GM12801 (cell line): ENCODE data around the gene ZNF536.

Experiments
- CTCF ChIP-seq: IDR thresholded peaks from one replicate; pipeline ENCODE4 v1.5.1; 2011; ENCODE audit warnings: control low read depth; ENCODE audit not compliant: insufficient read length; ENCODE audit errors: extremely low read depth

The ZNF536 gene

DNA sequence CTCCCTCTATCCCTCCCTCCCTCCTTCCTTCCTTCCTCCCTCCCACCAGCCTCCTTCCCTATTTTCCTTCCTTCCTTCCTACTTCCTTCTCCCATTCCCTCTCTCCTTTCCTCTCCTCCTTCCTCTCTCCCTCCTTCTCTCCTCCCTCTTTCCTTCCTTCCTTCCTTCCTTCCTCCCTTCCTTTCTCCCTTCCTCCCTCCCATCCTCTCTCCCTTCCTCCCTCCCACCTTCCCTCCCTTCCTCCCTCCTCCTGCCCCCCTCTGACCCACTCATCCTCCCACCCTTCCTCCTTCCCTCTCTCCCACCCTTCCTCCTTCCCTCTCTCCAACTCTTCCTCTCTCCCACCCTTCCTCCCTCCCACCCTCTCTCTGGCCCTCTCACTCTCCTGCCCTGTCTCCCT is 132.1 kb downstream of the ZNF536 start:
- no peak for TF ChIP-seq CTCF

DNA sequence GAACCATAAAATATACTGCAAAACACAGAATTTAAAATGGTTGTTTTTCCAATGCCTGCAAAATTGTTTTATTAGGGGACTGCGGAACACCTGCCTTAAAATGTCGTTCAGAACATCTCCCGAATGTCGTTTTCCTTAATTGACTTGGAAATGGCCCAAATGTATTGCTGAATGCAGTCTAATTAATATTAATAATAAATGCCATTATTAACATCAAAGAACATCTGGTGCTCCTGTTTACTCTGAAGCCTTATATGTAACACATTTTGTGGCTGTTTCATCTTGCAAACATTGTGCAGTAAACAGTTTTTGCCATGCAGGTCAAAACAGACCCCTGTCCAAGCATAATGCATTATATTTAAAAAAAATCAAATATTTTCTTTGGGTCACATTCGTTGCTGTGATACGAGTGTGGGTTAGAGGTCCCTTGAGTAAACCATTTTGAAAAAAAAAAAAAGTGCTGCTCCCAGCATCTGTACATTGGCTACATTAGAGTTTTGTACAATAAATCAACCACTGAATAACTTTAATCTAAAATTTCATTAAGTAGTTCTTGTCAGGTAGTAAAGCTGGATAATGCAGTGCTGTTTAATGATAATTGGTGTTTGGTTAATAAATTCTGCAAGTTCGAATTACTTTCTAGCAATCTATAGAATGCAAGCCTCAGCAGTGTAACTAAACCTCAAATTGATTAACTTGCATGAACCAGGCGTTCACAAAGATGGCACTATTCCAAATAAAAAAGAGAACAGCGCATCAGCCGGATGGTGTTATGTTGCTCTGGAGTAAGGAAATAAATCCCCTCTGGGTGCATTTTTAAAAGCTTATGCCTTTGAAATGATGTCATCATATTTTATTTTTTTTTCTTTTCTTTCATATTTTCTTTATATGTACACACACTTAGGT is 140.2 kb downstream of the ZNF536 start:
- TF ChIP-seq CTCF = no peak

GRCh38 chr19:30513082-30513411 is 140.9 kb downstream of the ZNF536 start:
- no peak for TF ChIP-seq CTCF

DNA sequence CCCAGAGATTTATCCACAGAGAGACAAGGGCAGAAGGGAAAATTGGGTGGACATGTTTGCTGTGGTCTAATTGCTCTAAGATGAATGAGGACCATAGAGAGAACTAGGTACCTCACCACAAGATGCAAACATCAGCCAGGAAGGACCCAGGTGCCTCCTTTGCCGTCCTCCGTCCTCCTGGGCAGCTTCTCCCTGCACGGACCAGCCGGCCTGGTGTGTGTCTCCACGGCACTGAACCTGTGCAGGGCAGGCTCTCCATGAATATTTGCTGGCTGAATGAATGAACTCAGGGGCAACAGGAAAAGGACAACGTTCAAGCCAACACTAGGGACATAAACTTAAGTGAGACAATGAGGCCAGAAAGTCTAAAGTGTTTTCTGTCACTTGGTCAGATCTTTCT is 143.9 kb downstream of the ZNF536 start:
- TF ChIP-seq CTCF = no peak

- TF ChIP-seq CTCF = no peak
These were observed 144.3 kb downstream of the ZNF536 start for GRCh38 chr19:30516531-30516930.

GRCh38 chr19:30518965-30519606 is 146.9 kb downstream of the ZNF536 start:
- TF ChIP-seq CTCF = no peak

DNA sequence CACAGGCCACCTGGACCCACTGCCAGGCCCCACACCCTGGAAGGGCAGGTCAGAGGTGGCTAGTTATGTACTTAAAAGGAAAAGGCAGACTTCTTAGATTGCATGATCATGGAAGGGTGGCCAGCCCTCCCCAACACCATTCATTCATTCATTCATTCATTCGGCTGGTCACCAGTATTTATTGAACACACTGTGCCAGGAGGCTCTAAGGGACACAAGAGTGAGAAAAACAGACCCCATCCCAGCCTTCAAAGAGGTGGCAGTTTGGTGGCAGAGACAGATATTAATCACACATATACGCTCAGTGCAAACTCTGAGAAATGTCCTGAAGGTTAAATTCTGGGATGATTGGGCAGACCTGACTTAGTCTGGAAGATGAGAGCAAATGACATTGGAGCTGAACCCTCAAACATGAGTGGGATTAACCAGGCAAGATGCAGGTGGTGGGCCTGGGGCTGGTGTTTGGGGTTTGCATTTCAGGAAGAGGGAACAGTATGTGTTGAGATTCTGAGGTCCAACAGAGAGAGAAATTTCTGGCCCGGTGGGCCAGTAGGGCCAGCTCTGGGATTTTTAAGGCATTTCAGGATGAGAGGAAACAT is 147.5 kb downstream of the ZNF536 start:
- TF ChIP-seq CTCF = no peak
